MM.1S (cell line): ENCODE data around the gene CCL5.

Experiments used
- DNase-seq: peaks from one replicate; pipeline ENCODE4 v3.0.0-alpha.2; 2015
- H2AFZ ChIP-seq: fragments of 300-600 bp; sonication (generic); 2 replicates; pipeline ENCODE4 v1.6.0; 2016; ENCODE audit warnings: antibody characterized with exemption, low read length
- H3F3A ChIP-seq: fragments of 300-600 bp; sonication (generic); 2 replicates; pipeline ENCODE4 v1.6.1; 2016; ENCODE audit warnings: mild to moderate bottlenecking, antibody characterized with exemption, low read length, moderate library complexity, mixed read lengths; ENCODE audit not compliant: insufficient read depth
- H3K27ac ChIP-seq: fragments of 300-600 bp; sonication (generic); 2 replicates; pipeline ENCODE4 v1.5.1; 2016; ENCODE audit warnings: mild to moderate bottlenecking, low read length
- H3K27me3 ChIP-seq: fragments of 300-600 bp; sonication (generic); replicated peaks from 2 replicates; pipeline ENCODE4 v1.6.0; 2016; ENCODE audit warnings: low read length; ENCODE audit not compliant: insufficient read depth
- H3K36me3 ChIP-seq: fragments of 300-600 bp; sonication (generic); replicated peaks from 2 replicates; pipeline ENCODE4 v1.6.1; 2016; ENCODE audit warnings: mild to moderate bottlenecking, low read length, mixed read lengths; ENCODE audit not compliant: insufficient read depth
- H3K4me1 ChIP-seq: fragments of 300-600 bp; sonication (generic); 2 replicates; pipeline ENCODE4 v1.6.1; 2016; ENCODE audit warnings: low read length, mixed read lengths
- H3K4me2 ChIP-seq: fragments of 300-600 bp; sonication (generic); 2 replicates; pipeline ENCODE4 v1.6.0; 2016; ENCODE audit warnings: low read depth, low read length
- H3K4me3 ChIP-seq: fragments of 300-600 bp; sonication (generic); 2 replicates; pipeline ENCODE4 v1.5.1; 2016; ENCODE audit warnings: low read length, mixed read lengths
- H3K79me2 ChIP-seq: fragments of 300-600 bp; sonication (generic); 2 replicates; pipeline ENCODE4 v1.6.1; 2016; ENCODE audit warnings: mixed run types, low read length, mixed read lengths
- H3K9ac ChIP-seq: fragments of 300-600 bp; sonication (generic); 2 replicates; pipeline ENCODE4 v1.6.1; 2016; ENCODE audit warnings: low read length, mixed read lengths
- H3K9me2 ChIP-seq: fragments of 300-600 bp; sonication (generic); replicated peaks from 2 replicates; pipeline ENCODE4 v1.6.1; 2016; ENCODE audit warnings: mild to moderate bottlenecking, low read length, mixed read lengths; ENCODE audit not compliant: insufficient read depth
- H3K9me3 ChIP-seq: fragments of 300-600 bp; sonication (generic); replicated peaks from 2 replicates; pipeline ENCODE4 v1.6.1; 2016; ENCODE audit warnings: mild to moderate bottlenecking, low read length, mixed read lengths; ENCODE audit not compliant: insufficient read depth
- H4K20me1 ChIP-seq: fragments of 300-600 bp; sonication (generic); 2 replicates; pipeline ENCODE4 v1.6.1; 2016; ENCODE audit warnings: mild to moderate bottlenecking, low read length, moderate library complexity, mixed read lengths; ENCODE audit not compliant: insufficient read depth
- EZH2 ChIP-seq: fragments of 300-600 bp; sonication (generic); optimal IDR thresholded peaks from 2 replicates; pipeline ENCODE3; 2017; ENCODE audit warnings: low read depth, mild to moderate bottlenecking, antibody characterized with exemption, low read length, mixed read lengths
- EZH2phosphoT487 ChIP-seq: fragments of 300-600 bp; sonication (generic); IDR thresholded peaks from 2 replicates; pipeline ENCODE4 v1.6.1; 2018; ENCODE audit warnings: antibody characterized with exemption, low read length
- TF ChIP-seq, protein P1 (sequence below): fragments of 300-600 bp; sonication (generic); IDR thresholded peaks from 2 replicates; pipeline ENCODE4 v1.5.1; 2016; ENCODE audit warnings: antibody characterized with exemption, low read length, mixed read lengths

Gene CCL5

DNA sequence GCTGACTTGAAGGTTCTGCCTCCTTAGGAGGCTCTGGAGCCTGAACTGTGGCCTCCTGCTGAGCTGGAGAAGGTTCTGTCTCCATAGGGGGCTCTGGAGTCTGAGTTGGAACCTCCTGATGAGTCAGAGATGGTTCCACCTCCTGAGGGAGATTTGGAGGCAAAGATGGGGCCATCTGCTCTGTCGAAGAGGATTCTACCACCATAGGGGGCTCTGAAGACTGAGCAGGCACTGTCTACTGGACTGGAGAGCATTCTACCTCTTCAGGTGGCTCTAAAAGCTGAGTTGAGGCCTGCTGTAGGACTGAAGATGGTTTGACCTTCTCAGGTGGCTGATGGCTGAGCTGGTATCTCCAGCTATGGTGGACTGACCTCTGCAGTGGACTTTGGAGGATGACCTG is 34.2 kb upstream of the CCL5 start:
- H3F3A ChIP-seq: no peaks in the 10 kb centered on the region
- no peaks in the 10 kb centered on the region for H3K79me2 ChIP-seq
- H3K4me1 ChIP-seq: no peaks in the 10 kb centered on the region
- H3K4me3 ChIP-seq: no peak overlapping the region
- H4K20me1 ChIP-seq: no peaks in the 10 kb centered on the region
- no peak overlapping the region for H3K9ac ChIP-seq
- no peak overlapping the region for H3K4me2 ChIP-seq
- H3K27ac ChIP-seq: no peak overlapping the region
- no peak overlapping the region for H2AFZ ChIP-seq
- TF ChIP-seq, protein P1, sequence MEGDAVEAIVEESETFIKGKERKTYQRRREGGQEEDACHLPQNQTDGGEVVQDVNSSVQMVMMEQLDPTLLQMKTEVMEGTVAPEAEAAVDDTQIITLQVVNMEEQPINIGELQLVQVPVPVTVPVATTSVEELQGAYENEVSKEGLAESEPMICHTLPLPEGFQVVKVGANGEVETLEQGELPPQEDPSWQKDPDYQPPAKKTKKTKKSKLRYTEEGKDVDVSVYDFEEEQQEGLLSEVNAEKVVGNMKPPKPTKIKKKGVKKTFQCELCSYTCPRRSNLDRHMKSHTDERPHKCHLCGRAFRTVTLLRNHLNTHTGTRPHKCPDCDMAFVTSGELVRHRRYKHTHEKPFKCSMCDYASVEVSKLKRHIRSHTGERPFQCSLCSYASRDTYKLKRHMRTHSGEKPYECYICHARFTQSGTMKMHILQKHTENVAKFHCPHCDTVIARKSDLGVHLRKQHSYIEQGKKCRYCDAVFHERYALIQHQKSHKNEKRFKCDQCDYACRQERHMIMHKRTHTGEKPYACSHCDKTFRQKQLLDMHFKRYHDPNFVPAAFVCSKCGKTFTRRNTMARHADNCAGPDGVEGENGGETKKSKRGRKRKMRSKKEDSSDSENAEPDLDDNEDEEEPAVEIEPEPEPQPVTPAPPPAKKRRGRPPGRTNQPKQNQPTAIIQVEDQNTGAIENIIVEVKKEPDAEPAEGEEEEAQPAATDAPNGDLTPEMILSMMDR: no peak
- TF ChIP-seq EZH2phosphoT487 (no peak), EZH2 (no peak)
- H3K36me3 ChIP-seq: no peaks in the 10 kb centered on the region
- H3K9me2 ChIP-seq: no peaks in the 10 kb centered on the region
- H3K9me3 ChIP-seq: no peaks in the 10 kb centered on the region
- no peak for DNase-seq
- no peaks in the 10 kb centered on the region for H3K27me3 ChIP-seq

DNA sequence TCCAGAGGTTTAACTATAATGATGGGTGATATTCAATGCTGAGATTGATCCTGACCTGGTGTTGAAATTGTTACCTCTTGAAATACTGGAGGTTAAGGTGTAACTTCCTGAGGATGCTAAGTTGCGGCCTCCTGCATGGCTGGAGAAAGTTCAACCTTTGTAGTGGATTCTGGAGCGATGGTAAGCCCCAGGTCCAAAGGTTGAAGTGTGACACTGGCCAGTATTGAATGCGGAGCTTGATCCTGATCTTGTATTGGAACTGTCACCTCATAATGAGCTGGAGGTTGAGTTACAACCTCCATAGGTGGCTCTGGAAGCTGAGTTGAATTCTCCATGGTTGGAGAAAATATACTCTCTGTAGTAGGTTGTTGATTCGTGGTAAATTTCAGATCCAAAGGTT is 33.4 kb upstream of the CCL5 start:
- Histone ChIP-seq H3K27ac (no peak overlapping the region), H2AFZ (no peak overlapping the region), H3K4me2 (no peak overlapping the region), H3K9ac (no peak overlapping the region), H3K4me1 (no peaks in the 10 kb centered on the region), H3F3A (no peaks in the 10 kb centered on the region), H4K20me1 (no peaks in the 10 kb centered on the region), H3K27me3 (no peaks in the 10 kb centered on the region), H3K9me2 (no peaks in the 10 kb centered on the region), H3K79me2 (no peaks in the 10 kb centered on the region), H3K4me3 (no peak overlapping the region), H3K36me3 (no peaks in the 10 kb centered on the region), H3K9me3 (no peaks in the 10 kb centered on the region)
- TF ChIP-seq, protein P1: no peak
- no peak for TF ChIP-seq EZH2phosphoT487
- no peak for TF ChIP-seq EZH2
- DNase-seq: no peak

DNA sequence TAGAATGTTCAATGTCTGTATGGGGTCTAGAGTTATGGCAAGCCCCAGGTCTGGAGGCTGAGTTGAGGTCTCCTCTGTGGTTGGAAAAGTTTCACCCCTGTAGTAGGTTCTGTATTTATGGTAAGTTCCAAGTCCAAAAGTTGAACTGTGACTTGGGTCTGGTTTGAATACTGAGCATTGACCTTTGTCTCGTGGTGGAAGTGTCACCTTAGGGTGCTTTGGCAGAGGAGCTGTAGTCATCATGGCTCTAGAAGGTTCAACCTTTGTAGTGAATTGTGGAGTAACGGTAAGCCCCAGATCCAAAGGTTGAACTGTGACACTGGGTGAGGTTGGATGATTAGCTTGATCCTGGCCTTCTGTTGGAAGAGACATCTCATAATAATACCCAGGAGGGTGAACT is 32.8 kb upstream of the CCL5 start:
- Histone ChIP-seq H3K4me1 (no peaks in the 10 kb centered on the region), H3K27ac (no peak overlapping the region), H3F3A (no peaks in the 10 kb centered on the region), H3K36me3 (no peaks in the 10 kb centered on the region), H2AFZ (no peak overlapping the region), H3K9ac (no peak overlapping the region), H3K9me3 (no peaks in the 10 kb centered on the region), H4K20me1 (no peaks in the 10 kb centered on the region), H3K27me3 (no peaks in the 10 kb centered on the region), H3K79me2 (no peaks in the 10 kb centered on the region), H3K4me3 (no peak overlapping the region), H3K9me2 (no peaks in the 10 kb centered on the region), H3K4me2 (no peak overlapping the region)
- TF ChIP-seq EZH2phosphoT487 (no peak), EZH2 (no peak)
- TF ChIP-seq, protein P1: no peak
- no peak for DNase-seq
